ENCODE results near the gene APC2. TPM values are rescaled to one million over a fixed set of nuclear protein-coding genes. Genes with fewer than 3 reads are reported as not detected.

Gene APC2
- total RNA-seq, 1 experiment from 2014 or later: 1.6 TPM

DNA sequence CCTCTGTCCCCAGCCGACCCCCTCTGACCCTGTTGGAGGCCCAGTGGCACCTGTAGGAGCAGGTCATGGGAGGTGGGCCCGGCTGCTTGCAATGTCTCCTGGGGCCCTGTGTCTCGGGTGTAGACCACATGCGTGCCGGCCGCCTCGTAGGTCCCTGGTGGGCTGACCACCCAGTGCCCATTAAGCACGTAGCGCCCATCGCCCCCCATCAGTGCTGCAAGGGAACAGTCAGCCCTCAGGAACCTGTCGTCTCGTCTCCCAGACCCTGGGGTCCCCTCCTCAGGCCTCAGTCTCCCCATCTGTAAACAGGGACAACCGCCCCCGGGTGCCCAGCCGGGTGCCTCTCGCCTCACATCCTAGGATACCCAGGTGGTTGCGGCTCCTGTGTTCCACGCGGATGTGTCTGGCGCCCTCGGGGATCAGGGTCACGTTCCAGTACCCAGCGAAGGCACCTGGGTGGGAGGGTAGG, 57.3 kb downstream of the APC2 start:
- POLR2A ChIA-PET (ENCODE audit: unreplicated experiment): no interaction called here
- Histone ChIP-seq H3K9me2 (ENCODE audit: insufficient read depth) (no peaks in the 10 kb centered on the region), H4K20me1 (ENCODE audit: insufficient read depth) (no peaks in the 10 kb centered on the region), H3K79me2 (ENCODE audit: low read depth) (no peaks in the 10 kb centered on the region), H3K27ac (no peak overlapping the region), H3K4me3 (peak overlapping the region; percentile 42; the same call in 1 of the 2 replicates), H3F3A (ENCODE audit: insufficient read depth, low read depth) (peaks cover 8% of the 10 kb centered on the region), H3K9me3 (ENCODE audit: insufficient read depth, low read depth) (no peaks in the 10 kb centered on the region), H3K4me2 (peak overlapping the region; percentile 74), H3K4me1 (replicated peaks; ENCODE audit: insufficient read depth) (no peaks in the 10 kb centered on the region; the same call in 1 of the 2 replicates), H2AFZ (no peak overlapping the region), H3K27me3 (ENCODE audit: insufficient read depth, low read depth) (no peaks in the 10 kb centered on the region), H3K36me3 (ENCODE audit: low read depth) (no peaks in the 10 kb centered on the region)
- CTCF ChIA-PET: no interaction called here
- TF ChIP-seq, protein P1, sequence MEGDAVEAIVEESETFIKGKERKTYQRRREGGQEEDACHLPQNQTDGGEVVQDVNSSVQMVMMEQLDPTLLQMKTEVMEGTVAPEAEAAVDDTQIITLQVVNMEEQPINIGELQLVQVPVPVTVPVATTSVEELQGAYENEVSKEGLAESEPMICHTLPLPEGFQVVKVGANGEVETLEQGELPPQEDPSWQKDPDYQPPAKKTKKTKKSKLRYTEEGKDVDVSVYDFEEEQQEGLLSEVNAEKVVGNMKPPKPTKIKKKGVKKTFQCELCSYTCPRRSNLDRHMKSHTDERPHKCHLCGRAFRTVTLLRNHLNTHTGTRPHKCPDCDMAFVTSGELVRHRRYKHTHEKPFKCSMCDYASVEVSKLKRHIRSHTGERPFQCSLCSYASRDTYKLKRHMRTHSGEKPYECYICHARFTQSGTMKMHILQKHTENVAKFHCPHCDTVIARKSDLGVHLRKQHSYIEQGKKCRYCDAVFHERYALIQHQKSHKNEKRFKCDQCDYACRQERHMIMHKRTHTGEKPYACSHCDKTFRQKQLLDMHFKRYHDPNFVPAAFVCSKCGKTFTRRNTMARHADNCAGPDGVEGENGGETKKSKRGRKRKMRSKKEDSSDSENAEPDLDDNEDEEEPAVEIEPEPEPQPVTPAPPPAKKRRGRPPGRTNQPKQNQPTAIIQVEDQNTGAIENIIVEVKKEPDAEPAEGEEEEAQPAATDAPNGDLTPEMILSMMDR (conservative IDR thresholded peaks at IDR 0.05): no peak
- TF ChIP-seq EZH2 (IDR thresholded peaks at IDR 0.05; ENCODE audit: low read depth): no peak
- intact Hi-C loops (cut with micrococcal nuclease; ENCODE audit: unreplicated experiment): no loop called here
- no peak for DNase-seq
- no TSS peak for BruUV-seq (replicated peaks)

DNA sequence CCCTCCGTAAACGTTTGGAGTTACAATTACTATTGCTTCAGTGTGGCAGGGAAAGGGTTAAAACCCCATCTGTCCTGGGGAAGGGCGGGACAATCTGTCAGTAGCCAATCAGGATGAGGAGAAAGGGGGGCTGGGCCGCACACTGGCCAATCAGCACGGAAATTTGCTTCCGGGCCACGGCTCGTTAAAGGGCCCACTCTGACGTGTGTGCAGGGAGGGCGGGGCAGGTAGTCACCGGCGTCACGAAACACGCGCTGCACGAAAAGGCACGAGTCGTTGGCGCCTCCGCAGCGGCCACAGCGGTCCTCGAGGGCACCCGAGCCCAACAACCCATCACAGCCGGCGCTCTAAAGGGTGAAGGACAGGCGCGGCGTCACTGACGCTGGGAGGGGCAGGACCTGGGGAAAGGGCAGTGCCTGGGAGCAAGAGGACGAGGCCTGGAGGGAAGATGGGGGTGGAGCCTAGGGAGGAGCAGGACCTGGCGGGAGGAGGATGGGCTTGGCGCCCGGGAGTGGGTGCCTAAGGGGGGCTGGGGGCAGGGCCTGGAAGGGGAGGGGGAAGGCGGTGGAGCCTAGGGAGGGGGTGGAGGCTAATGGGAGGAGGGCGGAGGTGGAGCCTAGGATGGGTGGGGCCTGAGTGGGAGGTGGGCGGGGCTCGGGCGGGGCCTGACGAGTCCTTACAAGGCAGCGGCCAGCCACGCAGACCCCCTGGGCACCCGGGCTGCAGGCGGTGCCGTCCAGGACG, 58.0 kb downstream of the APC2 start:
- no peaks in the 10 kb centered on the region; the same call in 1 of the 2 replicates for H3K4me1 ChIP-seq (replicated peaks; ENCODE audit: insufficient read depth)
- BruUV-seq (replicated peaks): no TSS peak
- peak; percentile 77 to 86 for DNase-seq
- ChIA-PET CTCF (no interaction called here), POLR2A (ENCODE audit: unreplicated experiment) (no interaction called here)
- TF ChIP-seq EZH2 (IDR thresholded peaks at IDR 0.05; ENCODE audit: low read depth): no peak
- TF ChIP-seq, protein P1 (conservative IDR thresholded peaks at IDR 0.05): no peak
- peak overlapping the region; percentile 74 for H3K4me2 ChIP-seq
- intact Hi-C loops (cut with micrococcal nuclease; ENCODE audit: unreplicated experiment): no loop called here
- H3K36me3 ChIP-seq (ENCODE audit: low read depth): no peaks in the 10 kb centered on the region
- H3K27me3 ChIP-seq (ENCODE audit: insufficient read depth, low read depth): no peaks in the 10 kb centered on the region
- peak overlapping the region; percentile 71; the same call in 1 of the 2 replicates for H2AFZ ChIP-seq
- no peaks in the 10 kb centered on the region for H3K9me2 ChIP-seq (ENCODE audit: insufficient read depth)
- no peaks in the 10 kb centered on the region for H3K79me2 ChIP-seq (ENCODE audit: low read depth)
- no peaks in the 10 kb centered on the region for H4K20me1 ChIP-seq (ENCODE audit: insufficient read depth)
- no peaks in the 10 kb centered on the region for H3K9me3 ChIP-seq (ENCODE audit: insufficient read depth, low read depth)
- H3K4me3 ChIP-seq: peak overlapping the region; percentile 73
- peaks cover 8% of the 10 kb centered on the region for H3F3A ChIP-seq (ENCODE audit: insufficient read depth, low read depth)
- H3K27ac ChIP-seq: peak overlapping the region; percentile 44; the same call in 1 of the 2 replicates

DNA sequence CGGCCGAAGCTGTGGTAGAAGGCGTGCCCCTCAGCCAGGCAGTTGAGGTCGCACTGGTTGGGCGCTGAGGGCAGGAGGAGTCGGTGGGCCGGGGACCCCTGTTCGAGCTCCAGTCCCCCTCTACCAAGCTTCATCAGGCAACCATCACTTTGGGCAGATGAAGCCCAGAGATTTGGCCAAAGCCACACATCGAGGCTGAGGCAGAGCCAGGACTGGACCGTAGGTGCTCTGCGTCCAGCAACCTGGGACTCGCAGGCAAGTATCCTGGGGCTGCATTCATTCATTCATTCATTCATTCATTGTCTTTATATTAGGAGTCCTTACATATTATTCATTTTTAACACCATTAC, 58.6 kb downstream of the APC2 start:
- no peaks in the 10 kb centered on the region for H4K20me1 ChIP-seq (ENCODE audit: insufficient read depth)
- no peaks in the 10 kb centered on the region for H3K79me2 ChIP-seq (ENCODE audit: low read depth)
- no peaks in the 10 kb centered on the region for H3K27me3 ChIP-seq (ENCODE audit: insufficient read depth, low read depth)
- CTCF ChIA-PET: no interaction called here
- no peaks in the 10 kb centered on the region; the same call in 1 of the 2 replicates for H3K4me1 ChIP-seq (replicated peaks; ENCODE audit: insufficient read depth)
- no peaks in the 10 kb centered on the region for H3K9me3 ChIP-seq (ENCODE audit: insufficient read depth, low read depth)
- TF ChIP-seq, protein P1 (conservative IDR thresholded peaks at IDR 0.05): no peak
- no peak for TF ChIP-seq EZH2 (IDR thresholded peaks at IDR 0.05; ENCODE audit: low read depth)
- H3K4me2 ChIP-seq: peak overlapping the region; percentile 70
- no TSS peak for BruUV-seq (replicated peaks)
- no peak overlapping the region for H3K27ac ChIP-seq
- H3K36me3 ChIP-seq (ENCODE audit: low read depth): no peaks in the 10 kb centered on the region
- peaks cover 8% of the 10 kb centered on the region for H3F3A ChIP-seq (ENCODE audit: insufficient read depth, low read depth)
- H3K4me3 ChIP-seq: peak overlapping the region; percentile 44; the same call in 1 of the 2 replicates
- intact Hi-C loops (cut with micrococcal nuclease; ENCODE audit: unreplicated experiment): no loop called here
- POLR2A ChIA-PET (ENCODE audit: unreplicated experiment): no interaction called here
- no peak for DNase-seq
- no peaks in the 10 kb centered on the region for H3K9me2 ChIP-seq (ENCODE audit: insufficient read depth)
- H2AFZ ChIP-seq: no peak overlapping the region

Data from PC-9 (cell line).